Endothelial cell of hepatic sinusoid (primary cell): ENCODE results near the gene OR2B2.

Experiments
- in situ Hi-C: cut with HindIII; loops from 2 replicates; pipeline ENCODE4 v1.10.0; 2017; ENCODE audit warnings: low sequenced_read_pairs

The OR2B2 gene

DNA sequence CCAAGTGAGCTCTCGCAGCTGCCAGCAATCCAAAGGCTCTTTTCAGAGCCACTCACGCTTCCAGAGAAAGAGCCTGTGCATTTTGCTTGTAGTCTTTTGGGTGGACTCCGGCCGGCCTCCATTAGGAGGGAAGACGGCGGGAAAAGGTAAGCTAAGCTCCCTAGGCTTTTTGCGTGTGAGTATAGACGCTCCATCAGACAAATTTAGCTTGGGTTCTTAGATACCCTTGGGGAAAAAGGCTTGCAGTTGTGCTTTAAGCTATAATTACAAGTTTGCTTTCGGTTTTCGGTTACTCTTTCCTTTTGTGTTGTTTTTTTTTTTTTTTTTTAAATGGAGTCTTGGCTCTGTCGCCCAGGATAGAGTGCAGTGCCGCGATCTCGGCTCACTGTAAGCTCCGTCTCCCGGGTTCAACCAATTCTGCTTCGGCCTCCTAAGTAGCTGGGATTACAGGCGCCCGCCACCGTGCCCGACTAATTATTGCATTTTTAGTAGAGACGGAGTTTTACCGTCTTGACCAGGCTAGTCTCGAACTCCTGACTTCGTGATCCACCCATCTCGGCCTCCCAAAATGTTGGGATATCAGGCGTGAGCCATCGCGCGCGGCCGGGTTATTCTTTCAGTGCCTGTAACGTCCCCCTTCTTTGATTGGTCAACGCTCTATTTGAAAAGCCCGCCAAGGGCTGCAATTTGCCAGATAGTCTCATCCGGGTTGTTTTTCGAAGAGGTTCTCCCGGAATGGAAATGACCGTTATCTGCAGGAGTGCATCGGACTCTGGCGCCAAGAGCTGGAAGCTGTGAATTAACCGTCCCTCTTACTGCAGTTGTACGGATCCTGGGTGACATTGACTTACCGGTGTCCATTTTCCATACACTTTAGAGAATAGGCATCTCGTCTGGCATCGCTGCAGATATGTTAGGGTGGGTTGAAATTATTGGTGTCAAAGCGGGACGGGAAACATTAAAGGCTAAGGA lies 18.1 kb downstream of the OR2B2 start:
- in situ Hi-C loops, result loop anchor here (5.0 kb wide), 1 partner anchor 72 kb away; a partner anchor contains a TSS

DNA sequence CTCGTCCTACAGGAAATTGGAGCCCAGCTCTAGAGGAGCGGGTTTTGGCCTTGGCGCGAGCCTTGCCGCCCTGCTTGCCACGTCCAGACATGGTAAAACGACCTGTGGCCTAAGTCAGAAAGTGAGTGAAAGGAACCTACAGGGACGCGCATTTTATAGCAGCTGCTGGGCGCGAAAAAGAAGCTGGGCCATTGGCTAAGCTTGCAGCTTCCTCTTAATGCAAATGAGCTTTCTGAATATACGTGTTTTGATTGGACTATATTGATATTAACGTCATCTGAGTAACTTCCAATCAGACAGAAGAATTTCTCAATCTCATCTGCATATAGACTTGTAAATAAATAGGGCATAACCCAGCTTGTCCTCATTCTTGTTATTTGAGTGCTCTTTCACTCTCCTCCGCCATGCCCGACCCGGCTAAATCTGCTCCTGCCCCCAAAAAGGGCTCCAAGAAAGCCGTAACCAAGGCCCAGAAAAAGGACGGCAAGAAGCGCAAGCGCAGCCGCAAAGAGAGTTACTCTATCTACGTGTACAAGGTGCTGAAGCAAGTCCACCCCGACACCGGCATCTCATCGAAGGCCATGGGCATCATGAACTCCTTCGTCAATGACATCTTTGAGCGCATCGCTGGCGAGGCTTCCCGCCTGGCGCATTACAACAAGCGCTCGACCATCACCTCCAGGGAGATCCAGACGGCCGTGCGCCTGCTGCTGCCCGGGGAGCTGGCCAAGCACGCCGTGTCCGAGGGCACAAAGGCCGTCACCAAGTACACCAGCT lies 18.9 kb downstream of the OR2B2 start:
- in situ Hi-C loops, result loop anchor here (5.0 kb wide), 1 partner anchor 71 kb away; a partner anchor contains a TSS

DNA sequence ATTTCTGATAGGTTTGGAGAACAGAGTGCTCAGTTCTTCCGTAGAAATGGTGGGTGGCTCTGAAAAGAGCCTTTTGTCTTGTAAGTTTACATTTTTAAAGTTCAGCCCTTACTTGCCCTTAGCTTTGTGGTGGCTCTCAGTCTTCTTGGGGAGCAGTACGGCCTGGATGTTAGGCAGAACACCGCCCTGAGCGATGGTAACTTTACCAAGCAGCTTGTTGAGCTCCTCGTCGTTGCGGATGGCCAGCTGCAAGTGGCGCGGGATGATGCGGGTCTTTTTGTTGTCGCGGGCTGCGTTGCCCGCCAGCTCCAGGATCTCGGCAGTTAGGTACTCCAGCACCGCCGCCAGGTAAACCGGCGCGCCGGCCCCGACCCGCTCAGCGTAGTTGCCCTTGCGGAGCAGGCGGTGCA lies 19.5 kb downstream of the OR2B2 start:
- in situ Hi-C loops, result loop anchor here (5.0 kb wide), 1 partner anchor 70 kb away; a partner anchor contains a TSS

DNA sequence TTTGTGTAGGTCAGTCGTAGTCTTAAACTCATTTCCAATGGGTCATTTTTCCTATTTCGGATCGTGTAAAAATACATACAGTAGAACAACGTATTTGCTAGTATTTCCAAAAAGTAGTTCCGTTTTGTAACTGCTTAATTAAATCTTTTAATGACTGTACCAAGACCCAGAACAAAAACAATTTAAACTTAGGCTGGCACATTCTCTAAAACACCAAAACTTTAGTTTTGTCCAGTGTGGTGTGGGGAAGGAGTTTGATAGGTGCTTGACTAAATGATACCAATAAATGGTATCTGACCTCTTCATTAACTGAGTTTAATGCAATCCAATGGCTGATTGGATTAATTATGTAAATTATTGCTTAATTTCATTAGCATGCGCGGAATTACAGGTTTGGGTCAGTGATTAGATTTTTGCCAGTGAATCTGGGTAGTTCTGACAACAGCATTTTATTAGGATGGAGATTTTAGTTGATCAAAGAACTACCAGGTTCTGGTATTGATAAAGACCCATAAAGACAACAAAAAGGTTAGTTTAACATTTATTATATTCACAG lies 20.8 kb downstream of the OR2B2 start:
- in situ Hi-C loops, result loop anchor here (5.0 kb wide), 1 partner anchor 69 kb away; a partner anchor contains a TSS

DNA sequence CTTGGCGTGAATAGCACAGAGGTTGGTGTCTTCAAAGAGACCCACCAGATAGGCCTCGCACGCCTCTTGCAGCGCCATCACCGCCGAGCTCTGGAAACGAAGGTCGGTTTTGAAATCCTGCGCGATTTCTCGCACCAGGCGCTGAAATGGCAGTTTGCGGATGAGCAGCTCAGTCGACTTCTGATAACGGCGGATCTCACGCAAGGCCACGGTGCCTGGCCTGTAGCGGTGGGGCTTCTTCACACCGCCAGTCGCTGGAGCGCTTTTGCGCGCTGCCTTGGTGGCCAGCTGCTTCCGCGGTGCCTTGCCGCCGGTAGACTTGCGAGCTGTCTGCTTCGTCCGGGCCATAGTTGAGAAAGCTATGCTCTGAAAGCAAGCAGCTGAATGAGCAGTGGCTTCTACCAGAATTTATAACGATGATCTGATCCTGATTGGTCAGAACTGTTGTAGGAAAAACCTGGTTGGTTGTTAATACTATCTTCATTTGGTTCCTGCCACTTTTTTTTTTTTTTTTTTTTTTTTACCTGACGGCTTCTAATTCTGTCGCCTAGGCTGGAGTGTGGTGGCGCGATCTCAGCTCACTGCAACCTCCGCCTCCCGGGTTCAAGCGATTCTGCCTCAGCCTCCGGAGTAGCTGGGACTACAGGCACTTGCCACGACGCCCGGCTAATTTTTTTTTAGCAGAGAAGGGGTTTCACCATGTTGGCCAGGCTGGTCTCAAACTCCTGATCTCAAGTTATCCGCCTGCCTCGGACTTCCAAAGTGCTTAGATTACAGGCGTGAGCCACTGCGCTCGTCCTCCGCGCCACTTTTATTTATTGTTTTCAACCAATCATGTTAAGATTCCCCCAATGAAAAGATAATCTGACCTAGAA lies 21.5 kb downstream of the OR2B2 start:
- in situ Hi-C loops, result loop anchor here (5.0 kb wide), 1 partner anchor 68 kb away; a partner anchor contains a TSS

DNA sequence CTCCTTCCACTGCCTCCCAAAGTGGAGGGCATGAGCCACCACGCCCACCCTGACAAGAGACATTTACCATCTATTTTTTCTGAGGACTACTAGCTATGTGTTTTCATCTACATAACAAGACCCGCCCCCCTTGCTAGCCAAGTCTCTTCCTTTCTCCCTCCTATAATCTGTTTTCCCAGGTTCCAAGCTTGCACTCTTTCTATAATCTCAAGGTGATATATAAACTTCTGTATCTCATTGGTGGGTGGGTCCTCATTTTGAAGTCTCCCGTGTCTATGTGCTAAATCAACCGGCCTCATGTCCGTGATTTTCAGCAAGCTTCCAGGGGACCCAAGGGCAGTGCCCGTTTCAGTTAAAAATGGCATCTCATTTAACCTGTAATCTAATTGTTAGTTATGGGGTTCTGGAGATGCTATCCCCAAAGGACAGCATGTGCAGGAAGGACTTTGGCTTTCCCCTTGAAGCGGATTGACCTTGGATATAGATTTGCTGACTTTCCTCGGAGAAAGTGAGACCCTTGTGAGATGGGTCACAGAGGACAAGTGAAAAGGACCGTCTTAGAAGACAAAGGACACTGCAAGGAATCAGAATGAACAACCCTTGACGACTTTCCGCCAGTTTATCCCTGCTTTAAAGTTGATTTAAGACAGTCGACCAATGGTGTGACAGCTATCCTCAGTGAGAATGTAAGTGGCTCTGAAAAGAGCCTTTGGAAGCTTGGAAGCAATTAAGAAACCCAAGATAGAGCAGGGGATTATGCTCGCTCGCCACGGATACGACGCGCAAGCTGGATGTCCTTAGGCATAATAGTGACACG lies 22.4 kb downstream of the OR2B2 start:
- in situ Hi-C loops, result loop anchor here (5.0 kb wide), 1 partner anchor 68 kb away; a partner anchor contains a TSS

DNA sequence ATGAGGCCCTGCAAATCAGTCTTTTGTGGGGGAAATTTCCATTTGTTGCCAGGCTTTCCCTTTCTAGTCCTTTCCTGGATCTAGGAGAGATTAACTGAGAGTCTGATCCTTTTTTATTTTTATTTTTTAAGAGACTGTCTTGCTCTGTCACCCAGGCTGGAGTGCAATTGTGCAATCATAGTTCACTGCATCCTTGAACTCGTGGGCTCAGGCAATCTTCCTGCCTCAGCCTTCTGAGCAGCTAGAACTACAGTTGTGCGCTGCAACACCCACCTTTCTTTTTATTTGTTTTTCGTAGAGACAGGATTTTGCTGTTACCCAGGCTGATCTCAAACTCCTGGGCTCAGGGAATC lies 22.9 kb downstream of the OR2B2 start:
- in situ Hi-C loops, result no loop called here

DNA sequence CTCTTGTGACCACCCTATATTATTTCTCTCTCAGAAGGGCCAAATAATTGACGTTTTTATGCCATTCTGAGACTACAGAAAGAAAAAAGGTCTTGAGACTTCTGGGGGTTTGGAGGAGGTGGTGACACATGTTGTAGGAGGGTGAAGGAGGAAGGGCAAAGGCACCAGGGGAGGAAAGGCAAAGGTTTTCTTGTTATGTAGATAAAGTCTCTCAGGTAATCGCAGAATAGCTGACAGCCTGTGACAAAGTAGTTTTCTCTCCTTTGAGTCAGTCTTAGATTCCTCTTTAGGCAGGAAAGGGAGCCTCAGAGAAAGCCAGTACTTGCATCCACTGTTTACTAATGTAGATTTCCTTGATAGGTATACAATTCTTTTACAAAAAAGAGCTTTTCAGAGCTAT lies 23.6 kb downstream of the OR2B2 start:
- in situ Hi-C loops, result no loop called here

DNA sequence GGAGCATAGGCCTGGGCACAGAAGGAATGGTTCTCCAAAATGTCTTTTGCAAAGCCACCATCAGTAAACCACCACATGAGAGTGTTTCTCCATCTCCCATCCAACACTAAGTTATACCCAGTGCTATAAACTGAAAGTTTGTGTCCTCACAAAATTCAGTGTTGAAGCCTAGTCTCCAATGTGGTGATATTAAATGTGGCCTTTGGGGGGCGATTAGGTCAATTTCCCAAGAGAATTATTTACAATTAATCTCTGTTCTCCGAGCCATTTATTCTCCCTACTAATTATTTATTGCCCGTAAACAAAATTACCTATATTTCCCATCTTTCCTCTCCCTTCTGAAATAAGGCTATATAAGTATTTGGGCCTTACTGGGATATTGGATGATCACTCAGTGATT lies 26.1 kb downstream of the OR2B2 start:
- in situ Hi-C loops, result no loop called here

DNA sequence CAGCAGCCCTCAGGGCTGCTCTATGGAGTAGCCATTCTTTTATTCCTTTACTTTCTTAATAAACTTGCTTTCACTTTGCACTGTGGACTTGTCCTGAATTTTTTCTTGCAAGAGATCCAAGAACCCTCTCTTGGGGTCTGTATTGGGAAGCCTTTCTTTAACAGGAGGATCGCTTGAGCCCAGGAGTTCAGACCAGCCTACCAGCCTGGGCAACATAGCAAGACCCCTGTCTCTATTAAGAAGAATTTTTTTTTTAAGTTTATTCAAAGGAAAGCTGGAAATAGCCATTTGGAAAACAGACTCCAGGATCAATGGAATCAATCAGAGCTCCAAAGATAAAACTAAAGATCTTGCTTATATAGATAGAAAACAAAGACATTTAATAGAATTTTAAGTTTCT lies 29.1 kb downstream of the OR2B2 start:
- in situ Hi-C loops, result no loop called here

DNA sequence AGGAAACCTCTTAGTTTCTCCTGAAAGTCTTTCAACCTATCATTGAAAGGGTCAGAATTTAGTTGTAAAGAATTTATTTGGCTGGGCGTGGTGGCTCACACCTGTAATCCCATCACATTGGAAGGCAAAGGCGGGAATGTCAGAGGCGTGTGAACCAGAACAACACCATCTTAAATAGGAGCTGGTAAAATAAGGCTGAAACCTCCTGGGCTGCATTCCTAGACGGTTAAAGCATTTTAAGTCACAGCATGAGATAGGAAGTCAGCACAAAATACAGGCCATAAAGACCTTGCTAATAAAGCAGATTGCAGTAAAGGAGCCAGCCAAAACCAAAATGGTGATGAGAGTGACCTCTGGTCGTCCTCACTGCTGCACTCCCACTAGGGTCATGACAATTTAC lies 29.6 kb downstream of the OR2B2 start:
- in situ Hi-C loops, result no loop called here

DNA sequence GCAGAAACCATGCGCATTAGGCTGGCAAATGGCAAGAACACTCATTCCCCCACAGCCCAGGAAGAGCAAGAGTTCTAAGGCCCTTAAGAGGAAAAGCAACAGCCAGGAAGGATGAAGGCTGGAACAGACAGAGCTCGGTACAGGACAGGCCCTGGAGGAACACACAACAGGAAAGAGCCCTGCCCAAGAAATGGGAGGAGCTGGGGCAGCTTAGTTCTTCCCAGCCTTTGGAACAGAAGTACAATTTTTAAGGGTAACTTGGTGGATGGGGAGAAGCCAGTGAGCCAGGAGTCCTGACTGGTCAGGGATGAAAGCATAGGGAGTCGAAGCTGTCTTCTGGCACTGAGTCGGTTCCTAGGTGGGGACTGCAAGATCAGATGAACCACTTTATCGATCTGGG lies 32.4 kb downstream of the OR2B2 start:
- in situ Hi-C loops, result no loop called here

DNA sequence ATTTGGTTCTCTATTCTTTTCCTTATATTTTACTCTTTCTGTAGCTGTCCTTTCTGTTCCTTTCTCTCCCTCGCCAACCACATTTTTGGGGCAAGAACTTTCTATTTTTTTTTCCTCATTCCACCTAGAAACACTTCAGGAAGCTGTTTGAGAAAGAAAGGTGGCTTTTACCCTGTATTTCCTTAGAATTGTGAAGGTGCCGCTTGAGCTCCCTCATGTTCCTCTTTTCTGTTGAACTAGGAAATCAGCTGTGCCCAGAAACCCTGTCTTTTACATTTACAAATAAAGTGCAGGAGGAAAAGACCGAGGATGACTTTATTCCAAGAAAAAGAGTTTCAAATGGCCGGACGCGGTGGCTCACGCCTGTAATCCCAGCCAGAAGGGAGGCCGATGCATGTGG lies 38.2 kb downstream of the OR2B2 start:
- in situ Hi-C loops, result no loop called here

DNA sequence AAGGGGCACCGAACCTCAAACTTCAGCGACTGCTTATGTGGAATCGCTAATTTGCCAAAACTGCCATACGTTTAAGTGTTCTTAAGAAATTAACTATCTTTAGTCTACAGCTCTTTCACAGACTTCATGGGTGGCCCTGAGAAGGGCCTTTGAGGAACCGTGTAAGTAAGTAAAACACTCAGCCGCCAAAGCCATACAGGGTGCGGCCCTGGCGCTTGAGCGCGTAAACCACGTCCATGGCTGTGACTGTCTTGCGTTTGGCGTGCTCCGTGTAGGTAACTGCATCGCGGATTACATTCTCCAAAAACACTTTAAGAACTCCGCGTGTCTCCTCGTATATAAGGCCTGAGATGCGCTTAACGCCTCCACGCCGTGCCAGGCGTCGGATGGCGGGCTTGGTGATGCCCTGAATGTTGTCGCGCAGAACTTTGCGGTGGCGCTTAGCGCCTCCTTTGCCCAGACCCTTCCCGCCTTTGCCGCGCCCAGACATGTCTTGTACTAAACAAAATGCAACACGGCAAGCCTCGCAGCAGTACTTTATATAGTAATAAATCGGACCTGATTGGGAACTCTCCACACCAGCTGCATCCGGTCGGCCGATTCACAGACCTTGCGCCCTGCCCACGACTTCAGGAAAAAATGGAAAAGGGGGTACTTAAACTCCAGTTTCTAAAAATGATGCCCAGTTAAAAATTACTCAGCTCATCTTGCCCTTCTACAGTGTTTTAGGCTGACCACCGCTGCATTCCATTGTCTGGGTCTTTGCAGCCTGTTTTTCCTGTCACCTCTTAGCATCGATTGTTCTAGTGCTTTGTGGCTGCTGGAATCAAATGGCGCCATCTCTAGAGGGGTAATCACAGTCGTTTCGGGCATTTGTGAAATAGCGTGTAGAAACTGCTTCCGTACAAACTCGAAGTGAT lies 38.9 kb downstream of the OR2B2 start:
- in situ Hi-C loops, result no loop called here

DNA sequence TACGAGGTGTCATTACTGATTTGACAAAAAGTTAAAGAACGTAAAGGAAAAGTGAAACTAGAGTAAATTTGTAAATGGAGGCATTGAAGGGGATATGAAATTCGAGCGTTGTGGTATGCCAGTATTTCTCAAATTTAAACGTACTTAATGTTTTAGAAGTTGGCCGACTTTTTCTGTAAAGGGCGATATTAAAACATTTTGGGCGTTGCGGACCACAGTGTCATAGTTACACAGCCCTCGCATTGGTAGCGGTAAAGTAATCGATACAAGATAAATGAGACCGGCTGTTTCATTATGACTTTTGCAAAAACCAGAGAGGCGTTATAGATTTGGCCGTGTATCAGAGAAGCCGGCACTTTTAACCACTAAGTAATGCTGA lies 39.6 kb downstream of the OR2B2 start:
- in situ Hi-C loops, result no loop called here

DNA sequence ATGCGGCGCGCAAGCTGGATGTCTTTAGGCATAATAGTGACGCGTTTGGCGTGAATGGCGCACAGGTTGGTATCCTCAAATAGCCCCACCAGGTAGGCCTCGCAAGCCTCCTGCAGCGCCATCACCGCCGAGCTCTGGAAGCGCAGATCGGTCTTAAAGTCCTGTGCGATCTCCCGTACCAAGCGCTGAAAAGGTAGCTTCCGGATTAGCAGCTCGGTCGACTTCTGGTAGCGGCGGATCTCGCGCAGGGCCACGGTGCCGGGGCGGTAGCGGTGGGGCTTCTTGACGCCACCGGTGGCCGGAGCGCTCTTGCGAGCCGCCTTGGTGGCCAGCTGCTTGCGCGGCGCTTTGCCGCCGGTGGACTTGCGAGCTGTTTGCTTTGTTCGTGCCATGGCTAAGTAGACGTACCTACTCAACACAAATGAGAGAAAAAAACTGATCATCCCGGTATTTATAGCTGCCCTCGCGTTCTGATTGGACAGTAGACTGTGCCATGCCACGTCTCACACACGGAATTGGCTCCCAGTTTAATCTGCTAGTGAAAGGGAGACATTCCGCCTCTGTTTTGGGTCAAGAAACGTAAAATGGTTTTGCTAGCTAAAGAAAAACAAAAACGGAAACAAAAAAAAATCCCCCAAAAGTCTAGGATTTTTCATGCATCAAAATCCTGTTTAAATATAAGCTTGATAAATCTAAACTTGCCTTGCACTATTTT lies 40.1 kb downstream of the OR2B2 start:
- in situ Hi-C loops, result no loop called here

DNA sequence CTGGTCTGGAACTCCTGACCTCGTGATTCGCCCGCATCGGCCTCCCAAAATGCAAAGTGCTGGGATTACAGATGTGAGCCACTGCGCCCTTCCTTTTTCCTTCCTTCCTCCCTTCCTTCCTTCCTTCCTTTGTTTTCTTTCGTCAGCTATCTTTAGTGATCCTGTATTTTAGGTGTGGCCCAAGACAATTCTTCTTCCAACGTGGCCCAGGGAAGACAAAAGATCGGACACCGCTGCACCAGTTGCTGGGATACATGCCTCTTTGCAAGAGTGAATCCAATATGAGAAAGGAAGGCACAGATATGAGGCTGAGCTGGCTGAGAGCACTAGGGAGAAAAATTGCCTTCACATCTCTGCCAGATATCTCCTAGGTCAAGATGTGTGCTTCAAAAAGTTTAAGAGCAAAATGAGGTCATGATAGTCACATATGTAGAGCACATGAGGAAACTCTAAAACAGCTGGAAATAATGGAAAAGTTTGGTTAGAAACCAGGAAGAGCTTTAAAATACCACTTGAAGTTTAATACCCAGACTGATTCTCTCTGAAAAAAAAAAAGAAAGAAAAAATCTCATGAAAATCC lies 41.8 kb downstream of the OR2B2 start:
- in situ Hi-C loops, result no loop called here

DNA sequence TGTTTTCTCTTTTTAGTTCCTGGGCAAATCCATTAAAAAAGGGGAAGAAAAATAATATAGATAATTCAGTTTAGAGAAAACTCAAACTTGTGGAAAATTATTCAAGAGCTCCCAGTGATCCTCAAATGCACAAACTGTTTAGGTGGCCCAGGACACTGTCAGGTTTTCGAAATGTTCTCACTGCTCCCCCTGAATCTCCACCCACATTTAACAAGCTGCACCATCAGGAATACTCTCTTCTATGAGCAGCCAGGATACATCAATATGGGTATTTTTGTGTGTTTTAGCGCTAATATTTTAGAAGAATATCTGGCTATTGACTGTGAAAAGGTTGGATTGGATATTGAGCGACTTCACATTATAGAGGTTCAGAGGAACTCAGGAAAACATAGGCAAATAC lies 43.9 kb downstream of the OR2B2 start:
- in situ Hi-C loops, result no loop called here
